Endothelial cell (in vitro differentiated cells): ENCODE measurements around the gene SYNGR1. TPM values are rescaled to one million over a fixed set of nuclear protein-coding genes. Genes with fewer than 3 reads are reported as not detected.
A peak's percentile ranks its signal among the peaks of the same experiment; 100 is the strongest.

ENCODE experiments used
- DNase-seq: peaks from one replicate; pipeline ENCODE4 v3.0.0; 2021; ENCODE audit warnings: low spot score
- H3K27ac Mint-ChIP-seq: one replicate; pipeline ENCODE4 v1.8.0; 2021; ENCODE audit warnings: mixed read lengths, inconsistent platforms; ENCODE audit not compliant: unreplicated experiment
- H3K27me3 Mint-ChIP-seq: one replicate; pipeline ENCODE4 v1.8.0; 2021; ENCODE audit warnings: mild to moderate bottlenecking, moderate library complexity, mixed read lengths, inconsistent platforms; ENCODE audit not compliant: unreplicated experiment
- H3K36me3 Mint-ChIP-seq: one replicate; pipeline ENCODE4 v1.8.0; 2021; ENCODE audit warnings: mild to moderate bottlenecking, low read depth, mixed read lengths, inconsistent platforms; ENCODE audit not compliant: unreplicated experiment
- H3K4me1 Mint-ChIP-seq: one replicate; pipeline ENCODE4 v1.8.0; 2021; ENCODE audit warnings: mild to moderate bottlenecking, mixed read lengths, inconsistent platforms; ENCODE audit not compliant: unreplicated experiment
- H3K4me3 Mint-ChIP-seq: one replicate; pipeline ENCODE4 v1.8.0; 2021; ENCODE audit warnings: mild to moderate bottlenecking, mixed read lengths, inconsistent platforms; ENCODE audit not compliant: unreplicated experiment
- H3K9me3 Mint-ChIP-seq: one replicate; pipeline ENCODE4 v1.8.0; 2021; ENCODE audit warnings: mixed read lengths, inconsistent platforms; ENCODE audit not compliant: unreplicated experiment
- CTCF ChIP-seq: fragments of 200-600 bp; sonication (generic); IDR thresholded peaks from one replicate; pipeline ENCODE4 v1.5.0; 2021; ENCODE audit warnings: antibody characterized with exemption; ENCODE audit not compliant: unreplicated experiment
- total RNA-seq: library from RNA; stranded (reverse); fragmentation: NEBNext Ultra II Directional; extraction: Animal tissue kit (Norgen Biotek cat#: 25700); gene quantifications from one replicate; pipeline ENCODE4 v1.2.1, GENCODE V29; 2021; ENCODE audit not compliant: unreplicated experiment

The SYNGR1 gene
- total RNA-seq, 1 donor from 2014 or later = 2.9 TPM

- DNase-seq = no peak
- Mint-ChIP-seq H3K27ac (no peak overlapping the region), H3K9me3 (no peaks in the 10 kb centered on the region), H3K27me3 (no peaks in the 10 kb centered on the region), H3K36me3 (no peaks in the 10 kb centered on the region), H3K4me3 (no peak overlapping the region), H3K4me1 (peaks cover 9% of the 10 kb centered on the region)
- no peak for TF ChIP-seq CTCF
Observed at GRCh38 chr22:39303358-39303757, 46.4 kb upstream of the SYNGR1 start.

- H3K4me1 Mint-ChIP-seq = peaks cover 10% of the 10 kb centered on the region
- TF ChIP-seq CTCF = no peak
- no peaks in the 10 kb centered on the region for H3K36me3 Mint-ChIP-seq
- DNase-seq = no peak
- H3K4me3 Mint-ChIP-seq = no peak overlapping the region
- no peak overlapping the region for H3K27ac Mint-ChIP-seq
- peaks cover 1% of the 10 kb centered on the region for H3K27me3 Mint-ChIP-seq
- H3K9me3 Mint-ChIP-seq = no peaks in the 10 kb centered on the region
Observed at GRCh38 chr22:39303892-39304671, 45.7 kb upstream of the SYNGR1 start.

GRCh38 chr22:39306456-39307361 is 43.1 kb upstream of the SYNGR1 start:
- Mint-ChIP-seq H3K4me3 (no peak overlapping the region), H3K36me3 (no peaks in the 10 kb centered on the region), H3K27me3 (peaks cover 6% of the 10 kb centered on the region), H3K9me3 (no peaks in the 10 kb centered on the region), H3K27ac (no peak overlapping the region), H3K4me1 (peaks cover 6% of the 10 kb centered on the region)
- DNase-seq = peak; percentile 55
- peak; percentile 43 for TF ChIP-seq CTCF

- no peak for TF ChIP-seq CTCF
Observed at GRCh38 chr22:39308614-39309363, 41.0 kb upstream of the SYNGR1 start.

More at GRCh38 chr22:39308614-39309363, 41.0 kb upstream of the SYNGR1 start:
- H3K9me3 Mint-ChIP-seq = no peaks in the 10 kb centered on the region
- no peak overlapping the region for H3K4me3 Mint-ChIP-seq
- peaks cover 6% of the 10 kb centered on the region for H3K4me1 Mint-ChIP-seq
- DNase-seq = no peak
- H3K27ac Mint-ChIP-seq = no peak overlapping the region
- H3K27me3 Mint-ChIP-seq = peaks cover 12% of the 10 kb centered on the region
- peaks cover 11% of the 10 kb centered on the region for H3K36me3 Mint-ChIP-seq
